Sigmoid colon (tissue), 7 donors: ENCODE measurements around the gene SERPINA6. TPM values are rescaled to one million over a fixed set of nuclear protein-coding genes. Genes with fewer than 3 reads are reported as not detected.

Experiments
- DNase-seq: peaks from one replicate; pipeline ENCODE4 v3.0.0-alpha.2; 2019
- H3K27ac ChIP-seq, 4 donors: fragments of 200-600 bp; sonication (generic); one replicate each; pipeline ENCODE4 v1.5.1; 2016 to 2019; ENCODE audit warnings: mild to moderate bottlenecking in 1 of 4
- H3K27me3 ChIP-seq, 3 donors: fragments of 200-600 bp; sonication (generic); one replicate each; pipeline ENCODE4 v1.5.1; 2019; ENCODE audit warnings: mild to moderate bottlenecking in 1 of 3
- H3K36me3 ChIP-seq, 4 donors: fragments of 200-600 bp; sonication (generic); one replicate each; pipeline ENCODE4 v1.5.1; 2016 to 2019
- H3K4me1 ChIP-seq, 4 donors: fragments of 200-600 bp; sonication (generic); one replicate each; pipeline ENCODE4 v1.5.1; 2017 to 2019
- H3K4me3 ChIP-seq, 4 donors: fragments of 200-600 bp; sonication (generic); one replicate each; pipeline ENCODE4 v1.5.1; 2017 to 2019; ENCODE audit warnings: mild to moderate bottlenecking in 2 of 4, moderate library complexity in 1 of 4
- H3K9me3 ChIP-seq, 4 donors: fragments of 200-600 bp in 3 of 4; sonication (generic) in 3 of 4; one replicate each; pipeline versions ENCODE4 v1.5.1 to v1.6.1; 2013 to 2019
- CTCF ChIP-seq, 4 experiments: fragments of 450-650 bp in 3 of 4; fragments of 200-600 bp in 1 of 4; IDR thresholded peaks; one replicate each; pipeline ENCODE4 v1.5.1; 2016 to 2019; ENCODE audit warnings: antibody characterized with exemption in 4 of 4, mild to moderate bottlenecking in 3 of 4, moderate library complexity in 2 of 4
- EP300 ChIP-seq, 4 donors: sonication (generic); formaldehyde crosslinking; IDR thresholded peaks; one replicate each; pipeline ENCODE4 v1.6.1; 2017; ENCODE audit warnings: antibody characterized with exemption in 4 of 4
- POLR2A ChIP-seq, 2 donors: fragments of 450-650 bp; IDR thresholded peaks; one replicate each; pipeline ENCODE4 v1.6.1; 2016; ENCODE audit warnings: antibody characterized with exemption in 2 of 2, mild to moderate bottlenecking in 2 of 2, moderate library complexity in 2 of 2
- POLR2AphosphoS5 ChIP-seq, 4 donors: sonication (generic); formaldehyde crosslinking; IDR thresholded peaks; one replicate each; pipeline ENCODE4 v1.6.1; 2017; ENCODE audit warnings: antibody characterized with exemption in 4 of 4
- WGBS, 2 donors: extraction: QIAGEN DNeasy Blood & Tissue Kit; methylation state at CpG; one replicate each; pipeline ENCODE4 v1.1.7; 2013; 5-methylcytosine and 5-hydroxymethylcytosine counted together
- intact Hi-C: fragments of 100-400 bp; cut with DNase I; formaldehyde crosslinking; loops from one replicate; pipeline ENCODE4 v1.15.1; 2023
- polyA plus RNA-seq, 3 donors: library from polyadenylated mRNA; stranded (reverse); fragments of 200-250 nt; gene quantifications; one replicate each; pipeline ENCODE4 v1.2.3, GENCODE V29; 2013
- total RNA-seq, 4 donors: library from RNA; depleted of rRNA; stranded (reverse); fragments of >200 nt; gene quantifications; one replicate each; pipeline ENCODE4 v1.1.0, GENCODE V29; 2016
- donor health status: healthy with polysubstance abuse.
- donor health status: Bipolar disorder and iron deficiency.
- donor health status: healthy.

Gene SERPINA6
- total and polyA plus RNA-seq, 7 donors = 2.0 TPM; not detected in 6

- Histone ChIP-seq H3K27ac (no peak overlapping the region), H3K4me1 (no peaks in the 10 kb centered on the region), H3K27me3 (no peaks in the 10 kb centered on the region), H3K36me3 (no peaks in the 10 kb centered on the region), H3K9me3 (no peaks in the 10 kb centered on the region), H3K4me3 (no peak overlapping the region)
- DNase-seq = peak; percentile 57
- intact Hi-C loops = loop anchor here (1.0 kb wide), 1 partner anchor 15 kb away; no protein-coding TSS in a partner anchor
- WGBS, 2 donors = 62 to 82% methylated on average over 5 of the region's 5 CpGs
- TF ChIP-seq CTCF (IDR thresholded peaks at IDR 0.05) (no peak), POLR2AphosphoS5 (IDR thresholded peaks at IDR 0.05) (no peak), EP300 (IDR thresholded peaks at IDR 0.05) (no peak), POLR2A (IDR thresholded peaks at IDR 0.05) (no peak)
Measured at GRCh38 chr14:94364964-94365363, 41.8 kb upstream of the SERPINA6 start.

- DNase-seq = peak; percentile 24
- WGBS, 2 donors = 87 to 91% methylated on average over 3 of the region's 3 CpGs
- Histone ChIP-seq H3K36me3 (no peaks in the 10 kb centered on the region), H3K27ac (no peak overlapping the region), H3K4me1 (no peaks in the 10 kb centered on the region), H3K9me3 (no peaks in the 10 kb centered on the region), H3K4me3 (no peak overlapping the region), H3K27me3 (no peaks in the 10 kb centered on the region)
- intact Hi-C loops = loop anchor here (1.0 kb wide), 1 partner anchor 16 kb away; no protein-coding TSS in a partner anchor
- TF ChIP-seq POLR2AphosphoS5 (IDR thresholded peaks at IDR 0.05) = no peak
- no peak for TF ChIP-seq EP300 (IDR thresholded peaks at IDR 0.05)
- TF ChIP-seq CTCF (IDR thresholded peaks at IDR 0.05) = no peak
- no peak for TF ChIP-seq POLR2A (IDR thresholded peaks at IDR 0.05)
Measured at GRCh38 chr14:94364037-94364436, 40.9 kb upstream of the SERPINA6 start.

- Histone ChIP-seq H3K36me3 (no peaks in the 10 kb centered on the region), H3K27ac (no peak overlapping the region), H3K9me3 (no peaks in the 10 kb centered on the region), H3K4me3 (no peak overlapping the region), H3K27me3 (no peaks in the 10 kb centered on the region), H3K4me1 (no peaks in the 10 kb centered on the region)
- 58 to 74% methylated on average over 12 of the region's 12 CpGs for WGBS, 2 donors
- intact Hi-C loops = no loop called here
- peak; percentile 27 for DNase-seq
- TF ChIP-seq CTCF (IDR thresholded peaks at IDR 0.05) = no peak
- no peak for TF ChIP-seq POLR2AphosphoS5 (IDR thresholded peaks at IDR 0.05)
- TF ChIP-seq EP300 (IDR thresholded peaks at IDR 0.05) = no peak
- no peak for TF ChIP-seq POLR2A (IDR thresholded peaks at IDR 0.05)
Measured at GRCh38 chr14:94363151-94363624, 40.1 kb upstream of the SERPINA6 start.

GRCh38 chr14:94362614-94363133, 39.5 kb upstream of the SERPINA6 start:
- H3K27ac ChIP-seq = no peak overlapping the region
- H3K9me3 ChIP-seq = no peaks in the 10 kb centered on the region
- intact Hi-C loops = no loop called here
- DNase-seq = no peak
- H3K27me3 ChIP-seq = no peaks in the 10 kb centered on the region
- no peaks in the 10 kb centered on the region for H3K4me1 ChIP-seq
- no peak overlapping the region for H3K4me3 ChIP-seq
- no peaks in the 10 kb centered on the region for H3K36me3 ChIP-seq
- 64 to 78% methylated on average over 8 of the region's 8 CpGs for WGBS, 2 donors
- no peak for TF ChIP-seq POLR2AphosphoS5 (IDR thresholded peaks at IDR 0.05)
- no peak for TF ChIP-seq EP300 (IDR thresholded peaks at IDR 0.05)
- no peak for TF ChIP-seq CTCF (IDR thresholded peaks at IDR 0.05)
- no peak for TF ChIP-seq POLR2A (IDR thresholded peaks at IDR 0.05)

GRCh38 chr14:94361682-94362081, 38.5 kb upstream of the SERPINA6 start:
- 96% methylated on average over 5 to 7 of the region's 7 CpGs for whole genome bisulfite sequencing, 2 donors
- Histone ChIP-seq H3K4me1 (no peaks in the 10 kb centered on the region), H3K36me3 (no peaks in the 10 kb centered on the region), H3K27ac (no peak overlapping the region), H3K27me3 (no peaks in the 10 kb centered on the region), H3K9me3 (no peaks in the 10 kb centered on the region), H3K4me3 (no peak overlapping the region)
- intact Hi-C loops = no loop called here
- no peak for DNase-seq
- TF ChIP-seq EP300 (IDR thresholded peaks at IDR 0.05) (no peak), CTCF (IDR thresholded peaks at IDR 0.05) (no peak), POLR2AphosphoS5 (IDR thresholded peaks at IDR 0.05) (no peak), POLR2A (IDR thresholded peaks at IDR 0.05) (no peak)
